Endothelial cell (in vitro differentiated cells): ENCODE data around the gene LENG9. TPM values are rescaled to one million over a fixed set of nuclear protein-coding genes. Genes with fewer than 3 reads are reported as not detected.
A peak's percentile ranks its signal among the peaks of the same experiment; 100 is the strongest.

ENCODE experiments used
- DNase-seq: peaks from one replicate; pipeline ENCODE4 v3.0.0; 2021; ENCODE audit warnings: low spot score
- H3K27ac Mint-ChIP-seq: one replicate; pipeline ENCODE4 v1.8.0; 2021; ENCODE audit warnings: mixed read lengths, inconsistent platforms; ENCODE audit not compliant: unreplicated experiment
- H3K27me3 Mint-ChIP-seq: one replicate; pipeline ENCODE4 v1.8.0; 2021; ENCODE audit warnings: mild to moderate bottlenecking, moderate library complexity, mixed read lengths, inconsistent platforms; ENCODE audit not compliant: unreplicated experiment
- H3K36me3 Mint-ChIP-seq: one replicate; pipeline ENCODE4 v1.8.0; 2021; ENCODE audit warnings: mild to moderate bottlenecking, low read depth, mixed read lengths, inconsistent platforms; ENCODE audit not compliant: unreplicated experiment
- H3K4me1 Mint-ChIP-seq: one replicate; pipeline ENCODE4 v1.8.0; 2021; ENCODE audit warnings: mild to moderate bottlenecking, mixed read lengths, inconsistent platforms; ENCODE audit not compliant: unreplicated experiment
- H3K4me3 Mint-ChIP-seq: one replicate; pipeline ENCODE4 v1.8.0; 2021; ENCODE audit warnings: mild to moderate bottlenecking, mixed read lengths, inconsistent platforms; ENCODE audit not compliant: unreplicated experiment
- H3K9me3 Mint-ChIP-seq: one replicate; pipeline ENCODE4 v1.8.0; 2021; ENCODE audit warnings: mixed read lengths, inconsistent platforms; ENCODE audit not compliant: unreplicated experiment
- CTCF ChIP-seq: fragments of 200-600 bp; sonication (generic); IDR thresholded peaks from one replicate; pipeline ENCODE4 v1.5.0; 2021; ENCODE audit warnings: antibody characterized with exemption; ENCODE audit not compliant: unreplicated experiment
- total RNA-seq: library from RNA; stranded (reverse); fragmentation: NEBNext Ultra II Directional; extraction: Animal tissue kit (Norgen Biotek cat#: 25700); gene quantifications from one replicate; pipeline ENCODE4 v1.2.1, GENCODE V29; 2021; ENCODE audit not compliant: unreplicated experiment

LENG9 gene
- total RNA-seq, 1 donor from 2014 or later = 3.4 TPM

- no peak overlapping the region for H3K27ac Mint-ChIP-seq
- peaks cover 4% of the 10 kb centered on the region for H3K9me3 Mint-ChIP-seq
- H3K27me3 Mint-ChIP-seq = peaks cover 2% of the 10 kb centered on the region
- DNase-seq = no peak
- H3K36me3 Mint-ChIP-seq = peaks cover 10% of the 10 kb centered on the region
- H3K4me1 Mint-ChIP-seq = peaks cover 16% of the 10 kb centered on the region
- TF ChIP-seq CTCF = no peak
- no peak overlapping the region for H3K4me3 Mint-ChIP-seq
Measured at GRCh38 chr19:54422136-54422535, 41.4 kb downstream of the LENG9 start.

- H3K4me1 Mint-ChIP-seq = peaks cover 18% of the 10 kb centered on the region
- no peak overlapping the region for H3K4me3 Mint-ChIP-seq
Measured at GRCh38 chr19:54421521-54421920, 42.1 kb downstream of the LENG9 start.

GRCh38 chr19:54421169-54421516 is 42.4 kb downstream of the LENG9 start:
- peaks cover 12% of the 10 kb centered on the region for H3K36me3 Mint-ChIP-seq
- no peak for DNase-seq
- no peak for TF ChIP-seq CTCF
- H3K4me3 Mint-ChIP-seq = no peak overlapping the region
- H3K27me3 Mint-ChIP-seq = peaks cover 4% of the 10 kb centered on the region
- H3K9me3 Mint-ChIP-seq = peaks cover 6% of the 10 kb centered on the region
- H3K27ac Mint-ChIP-seq = no peak overlapping the region
- peaks cover 18% of the 10 kb centered on the region for H3K4me1 Mint-ChIP-seq

More at GRCh38 chr19:54421521-54421920, 42.1 kb downstream of the LENG9 start:
- peaks cover 4% of the 10 kb centered on the region for H3K27me3 Mint-ChIP-seq
- H3K9me3 Mint-ChIP-seq = peaks cover 6% of the 10 kb centered on the region
- no peak for TF ChIP-seq CTCF
- H3K36me3 Mint-ChIP-seq = peaks cover 12% of the 10 kb centered on the region
- no peak for DNase-seq
- H3K27ac Mint-ChIP-seq = no peak overlapping the region

GRCh38 chr19:54420383-54421168 is 43.0 kb downstream of the LENG9 start:
- no peak for TF ChIP-seq CTCF
- Mint-ChIP-seq H3K27me3 (peaks cover 7% of the 10 kb centered on the region), H3K36me3 (peaks cover 12% of the 10 kb centered on the region), H3K4me1 (peaks cover 18% of the 10 kb centered on the region), H3K4me3 (no peak overlapping the region), H3K9me3 (peaks cover 6% of the 10 kb centered on the region), H3K27ac (no peak overlapping the region)
- DNase-seq = peak; percentile 47

- Mint-ChIP-seq H3K27ac (no peak overlapping the region), H3K4me3 (no peak overlapping the region), H3K36me3 (peaks cover 12% of the 10 kb centered on the region), H3K9me3 (peaks cover 6% of the 10 kb centered on the region), H3K4me1 (peaks cover 18% of the 10 kb centered on the region), H3K27me3 (peaks cover 8% of the 10 kb centered on the region)
- DNase-seq = no peak
- TF ChIP-seq CTCF = no peak
Measured at GRCh38 chr19:54420068-54420382, 43.6 kb downstream of the LENG9 start.
